Fibroblast of lung (primary cell): ENCODE measurements around the gene SYTL4. TPM values are rescaled to one million over a fixed set of nuclear protein-coding genes. Genes with fewer than 3 reads are reported as not detected.

ENCODE experiments used
- DNase-seq, 2 donors: peaks; one replicate each; pipeline versions ENCODE4 v3.0.0 to v3.0.0-alpha.2; 2010; ENCODE audit warnings: low read depth in 2 of 2
- H2AFZ ChIP-seq: 2 replicates; pipeline ENCODE4 v1.5.1; 2012; ENCODE audit warnings: low read length, control low read depth, inconsistent platforms
- H3K27ac ChIP-seq: 2 replicates; pipeline ENCODE4 v1.5.1; 2011; ENCODE audit warnings: low read length, control low read depth; ENCODE audit not compliant: insufficient read depth
- H3K27me3 ChIP-seq: 2 replicates; pipeline ENCODE4 v1.5.1; 2011; ENCODE audit warnings: mild to moderate bottlenecking, low read length; ENCODE audit not compliant: control insufficient read depth, insufficient read depth
- H3K36me3 ChIP-seq: 2 replicates; pipeline ENCODE4 v1.5.1; 2011; ENCODE audit warnings: low read length; ENCODE audit not compliant: control insufficient read depth, insufficient read depth
- H3K4me1 ChIP-seq: 2 replicates; pipeline ENCODE4 v1.5.1; 2011; ENCODE audit warnings: low read length; ENCODE audit not compliant: control insufficient read depth, insufficient read depth; ENCODE audit errors: extremely low read depth
- H3K4me2 ChIP-seq: 2 replicates; pipeline ENCODE4 v1.5.1; 2011; ENCODE audit warnings: low read length, control low read depth; ENCODE audit not compliant: insufficient read depth; ENCODE audit errors: extremely low read depth
- H3K4me3 ChIP-seq, 4 experiments: fragments of 200-600 bp in 1 of 4; sonication (generic) in 1 of 4; replicated peaks in 1 of 4; 2 replicates each; pipeline ENCODE4 v1.5.1; 2011 to 2016; ENCODE audit warnings: low read length in 4 of 4, low read depth in 3 of 4, mild to moderate bottlenecking in 3 of 4, control low read depth in 2 of 4, inconsistent platforms in 1 of 4, mixed read lengths in 1 of 4; ENCODE audit not compliant: insufficient read depth in 1 of 4; ENCODE audit errors: control extremely low read depth in 1 of 4
- H3K79me2 ChIP-seq: 2 replicates; pipeline ENCODE4 v1.5.1; 2012; ENCODE audit warnings: mild to moderate bottlenecking, low read length, inconsistent platforms; ENCODE audit not compliant: control insufficient read depth, insufficient read depth
- H3K9ac ChIP-seq: 2 replicates; pipeline ENCODE4 v1.5.1; 2011; ENCODE audit warnings: mild to moderate bottlenecking, low read length, control low read depth; ENCODE audit not compliant: insufficient read depth
- H3K9me3 ChIP-seq: 2 replicates; pipeline ENCODE4 v1.5.1; 2012; ENCODE audit warnings: low read depth, low read length; ENCODE audit not compliant: control insufficient read depth, insufficient read depth
- H4K20me1 ChIP-seq: 2 replicates; pipeline ENCODE4 v1.5.1; 2011; ENCODE audit warnings: low read length; ENCODE audit not compliant: control insufficient read depth, insufficient read depth; ENCODE audit errors: extremely low read depth
- CTCF ChIP-seq, 2 donors: IDR thresholded peaks in 1 of 2; conservative IDR thresholded peaks in 1 of 2; 1 replicate in 1 of 2; 2 replicates in 1 of 2; pipeline ENCODE4 v1.5.1; 2011 to 2012; ENCODE audit warnings: low read length in 2 of 2, control low read depth in 1 of 2, inconsistent platforms in 1 of 2, low read depth in 1 of 2, mild to moderate bottlenecking in 1 of 2
- EZH2 ChIP-seq: IDR thresholded peaks from 2 replicates; pipeline ENCODE4 v1.5.1; 2012; ENCODE audit warnings: low read length, control low read depth, mild to moderate bottlenecking; ENCODE audit errors: missing control alignments
- polyA plus RNA-seq, 2 donors: library from polyadenylated mRNA; depleted of rRNA in 1 of 2; stranded (reverse) in 1 of 2; unstranded in 1 of 2; fragments of >200 nt; gene quantifications; 2 replicates each; pipeline ENCODE4 v1.2.1, GENCODE V29; 2011 to 2012; ENCODE audit warnings: missing spikeins in 1 of 2
- total RNA-seq: library from RNA; depleted of rRNA; stranded (reverse); fragments of >200 nt; gene quantifications from 2 replicates; pipeline ENCODE4 v1.2.1, GENCODE V29; 2014

The SYTL4 gene
- total and polyA plus RNA-seq, 2 donors (not counting 1 experiment from before 2014, with no cell fraction given), result 2.9 to 8.8 TPM

GRCh38 chrX:100685997-100686305 is 46.0 kb downstream of the SYTL4 start:
- peaks cover 2% of the 10 kb centered on the region for H3K4me1 ChIP-seq
- no peak overlapping the region for H2AFZ ChIP-seq
- H3K9ac ChIP-seq, result no peak overlapping the region
- no peaks in the 10 kb centered on the region for H3K27me3 ChIP-seq
- no peaks in the 10 kb centered on the region for H3K36me3 ChIP-seq
- no peak overlapping the region for H3K4me3 ChIP-seq
- H4K20me1 ChIP-seq, result no peaks in the 10 kb centered on the region
- DNase-seq, result no peak
- TF ChIP-seq CTCF (conservative IDR thresholded peaks at IDR 0.05 in 1 of 2, IDR thresholded peaks at IDR 0.05 in 1 of 2; ENCODE audit: low read depth in 1 of 2, low read length in 2 of 2), result no peak
- TF ChIP-seq EZH2, result no peak
- no peak overlapping the region for H3K4me2 ChIP-seq
- H3K79me2 ChIP-seq, result no peaks in the 10 kb centered on the region
- no peaks in the 10 kb centered on the region for H3K9me3 ChIP-seq
- H3K27ac ChIP-seq, result no peak overlapping the region

GRCh38 chrX:100685284-100685996 is 46.5 kb downstream of the SYTL4 start:
- no peak overlapping the region for H3K27ac ChIP-seq

GRCh38 chrX:100682939-100683338 is 49.0 kb downstream of the SYTL4 start:
- Histone ChIP-seq H3K9ac (no peak overlapping the region), H3K4me2 (no peak overlapping the region), H3K4me1 (peaks cover 2% of the 10 kb centered on the region), H3K27me3 (no peaks in the 10 kb centered on the region), H3K79me2 (no peaks in the 10 kb centered on the region), H3K4me3 (no peak overlapping the region), H3K9me3 (no peaks in the 10 kb centered on the region), H2AFZ (no peak overlapping the region), H3K36me3 (no peaks in the 10 kb centered on the region), H4K20me1 (no peaks in the 10 kb centered on the region), H3K27ac (no peak overlapping the region)
- no peak for TF ChIP-seq CTCF (conservative IDR thresholded peaks at IDR 0.05 in 1 of 2, IDR thresholded peaks at IDR 0.05 in 1 of 2; ENCODE audit: low read depth in 1 of 2, low read length in 2 of 2)
- TF ChIP-seq EZH2, result no peak
- DNase-seq, result no peak

More at GRCh38 chrX:100685284-100685996, 46.5 kb downstream of the SYTL4 start:
- TF ChIP-seq CTCF (conservative IDR thresholded peaks at IDR 0.05 in 1 of 2, IDR thresholded peaks at IDR 0.05 in 1 of 2; ENCODE audit: low read depth in 1 of 2, low read length in 2 of 2), result peak; percentile 76 to 82
- no peak for TF ChIP-seq EZH2
- H3K9me3 ChIP-seq, result no peaks in the 10 kb centered on the region
- peaks cover 2% of the 10 kb centered on the region for H3K4me1 ChIP-seq
- H3K9ac ChIP-seq, result no peak overlapping the region
- no peak overlapping the region for H3K4me2 ChIP-seq
- no peaks in the 10 kb centered on the region for H3K36me3 ChIP-seq
- no peaks in the 10 kb centered on the region for H4K20me1 ChIP-seq
- peak; percentile 58 to 82 for DNase-seq
- no peak overlapping the region for H2AFZ ChIP-seq
- no peaks in the 10 kb centered on the region for H3K79me2 ChIP-seq
- H3K27me3 ChIP-seq, result no peaks in the 10 kb centered on the region
- no peak overlapping the region for H3K4me3 ChIP-seq
